HepG2 (cell line): ENCODE measurements around the gene SPATS2. TPM values are rescaled to one million over a fixed set of nuclear protein-coding genes. Genes with fewer than 3 reads are reported as not detected.

Experiments used
- ATAC-seq: fragments of 200-7000 bp; cut with Tn5 transposase; 3 replicates; pipeline ENCODE4 v1.9.1; 2020; ENCODE audit warnings: mild to moderate bottlenecking, moderate library complexity
- BruUV-seq: library from RNA; stranded (reverse); fragments of 400-500 nt; replicated peaks from 2 replicates; lab custom pipeline; 2021; lab: Mats Ljungman, UMichigan
- CTCF ChIA-PET: fragments of 300-600 bp; formaldehyde crosslinking; extraction: SDS; loops from one replicate; lab custom pipeline; 2021; ENCODE audit warnings: low total read pairs, inconsistent platforms, low intra/inter-chr PET ratio; lab: Yijun Ruan, JAX
- POLR2A ChIA-PET: fragments of 350-600 bp; sonication (Branson Sonifier 250); formaldehyde crosslinking; loops from one replicate; lab custom pipeline; 2020; ENCODE audit warnings: antibody characterized with exemption, inconsistent platforms; lab: Yijun Ruan, JAX
- DNase-seq: peaks from one replicate; pipeline ENCODE4 v3.0.0-alpha.2; 2015; ENCODE audit warnings: low spot score
- FAIRE-seq: peaks from 3 replicates; lab custom pipeline; 2011; peaks lifted over from hg19 to GRCh38; lab: Jason Lieb, UNC
- H2AFZ ChIP-seq: one replicate; pipeline ENCODE4 v1.6.1; 2011; ENCODE audit warnings: low read length, inconsistent platforms
- H3K27ac ChIP-seq: fragments of 300-600 bp; 3 replicates; pipeline ENCODE4 v1.8.0; 2011; ENCODE audit warnings: mixed run types, mild to moderate bottlenecking, mixed read lengths, low read length, inconsistent platforms; ENCODE audit not compliant: insufficient read depth; ENCODE audit errors: extremely low read length
- H3K27me3 ChIP-seq, 2 experiments: fragments of 200-600 bp in 1 of 2; 2 replicates in 1 of 2; 3 replicates in 1 of 2; pipeline versions ENCODE4 v1.6.0 to v1.8.0; 2011; ENCODE audit warnings: low read length in 2 of 2, mild to moderate bottlenecking in 2 of 2, moderate library complexity in 2 of 2, inconsistent platforms in 1 of 2; ENCODE audit not compliant: insufficient read depth in 2 of 2, control insufficient read depth in 1 of 2
- H3K36me3 ChIP-seq, 2 experiments: fragments of 200-600 bp in 1 of 2; replicated peaks in 1 of 2; 2 replicates in 1 of 2; 3 replicates in 1 of 2; pipeline versions ENCODE4 v1.5.1 to v1.8.0; 2011; ENCODE audit warnings: low read length in 2 of 2, inconsistent platforms in 1 of 2; ENCODE audit not compliant: insufficient read depth in 2 of 2, control insufficient read depth in 1 of 2
- H3K4me1 ChIP-seq: 2 replicates; pipeline ENCODE4 v1.5.1; 2012; ENCODE audit warnings: low read length, inconsistent platforms; ENCODE audit not compliant: insufficient read depth
- H3K4me2 ChIP-seq: 2 replicates; pipeline ENCODE4 v1.6.0; 2011; ENCODE audit warnings: low read depth, low read length, inconsistent platforms
- H3K4me3 ChIP-seq, 3 experiments: fragments of 200-600 bp in 1 of 3; sonication (generic), shearing (Covaris generic) in 1 of 3; replicated peaks in 1 of 3; 2 replicates each; pipeline ENCODE4 v1.5.1; 2011 to 2016; ENCODE audit warnings: low read length in 3 of 3, inconsistent platforms in 2 of 3, low read depth in 2 of 3, mild to moderate bottlenecking in 2 of 3, control low read depth in 1 of 3, mixed read lengths in 1 of 3; ENCODE audit not compliant: insufficient read depth in 1 of 3
- H3K79me2 ChIP-seq: one replicate; pipeline ENCODE4 v1.6.1; 2011; ENCODE audit warnings: low read length, inconsistent platforms; ENCODE audit not compliant: insufficient read depth
- H3K9ac ChIP-seq: 2 replicates; pipeline ENCODE4 v1.6.0; 2011; ENCODE audit warnings: mild to moderate bottlenecking, low read depth, low read length, inconsistent platforms; ENCODE audit not compliant: insufficient read depth
- H3K9me3 ChIP-seq: 2 replicates; pipeline ENCODE4 v1.5.1; 2012; ENCODE audit warnings: mild to moderate bottlenecking, low read length
- H4K20me1 ChIP-seq: 2 replicates; pipeline ENCODE4 v1.6.0; 2011; ENCODE audit warnings: inconsistent platforms, mild to moderate bottlenecking, low read length, moderate library complexity; ENCODE audit not compliant: insufficient read depth
- DNMT3B ChIP-seq: conservative IDR thresholded peaks from 2 replicates; pipeline ENCODE4 v1.6.1; 2016; ENCODE audit warnings: missing biosample characterization, control low read depth
- HNF1B ChIP-seq: sonication (generic); formaldehyde crosslinking; IDR thresholded peaks from 2 replicates; pipeline ENCODE4 v1.5.1; 2020; ENCODE audit warnings: mild to moderate bottlenecking, moderate library complexity, missing genetic modification reagents
- KAT7 ChIP-seq: IDR thresholded peaks from 2 replicates; pipeline ENCODE4 v1.6.1; 2018; ENCODE audit warnings: borderline replicate concordance, missing compliant biosample characterization
- RARG ChIP-seq: sonication (generic); formaldehyde crosslinking; IDR thresholded peaks from 2 replicates; pipeline ENCODE4 v1.4.0; 2020; ENCODE audit warnings: low read depth, mild to moderate bottlenecking, missing genetic modification reagents
- SKI ChIP-seq: fragments of 450-650 bp; IDR thresholded peaks from one replicate; pipeline ENCODE4 v1.6.1; 2018; ENCODE audit warnings: mild to moderate bottlenecking; ENCODE audit not compliant: partially characterized antibody
- ZFP91 ChIP-seq: sonication (generic); formaldehyde crosslinking; IDR thresholded peaks from 2 replicates; pipeline ENCODE4 v1.9.0; 2022; ENCODE audit warnings: missing genetic modification reagents, mild to moderate bottlenecking, borderline replicate concordance
- ZMYM4 ChIP-seq: sonication (generic); formaldehyde crosslinking; IDR thresholded peaks from 2 replicates; pipeline ENCODE4 v1.8.1; 2023; ENCODE audit warnings: mild to moderate bottlenecking, missing genetic modification reagents
- ZNF160 ChIP-seq: sonication (generic); formaldehyde crosslinking; IDR thresholded peaks from 2 replicates; pipeline ENCODE4 v1.8.0; 2022; ENCODE audit warnings: mild to moderate bottlenecking, inconsistent platforms, missing genetic modification reagents
- ZNF33B ChIP-seq: sonication (generic); formaldehyde crosslinking; IDR thresholded peaks from 2 replicates; pipeline ENCODE4 v1.5.1; 2020; ENCODE audit warnings: mild to moderate bottlenecking, missing genetic modification reagents
- ZNF501 ChIP-seq: sonication (generic); formaldehyde crosslinking; IDR thresholded peaks from 2 replicates; pipeline ENCODE4 v1.5.1; 2020; ENCODE audit warnings: mild to moderate bottlenecking, moderate library complexity, missing genetic modification reagents
- ZNF547 ChIP-seq: sonication (generic); formaldehyde crosslinking; IDR thresholded peaks from 2 replicates; pipeline ENCODE4 v1.5.1; 2020; ENCODE audit warnings: mild to moderate bottlenecking, missing genetic modification reagents
- ZNF770 ChIP-seq: sonication (generic); formaldehyde crosslinking; IDR thresholded peaks from 2 replicates; pipeline ENCODE4 v1.5.0; 2020; ENCODE audit warnings: mild to moderate bottlenecking, missing genetic modification reagents
- ZNF777 ChIP-seq: sonication (generic); formaldehyde crosslinking; IDR thresholded peaks from 2 replicates; pipeline ENCODE4 v1.4.0; 2020; ENCODE audit warnings: missing genetic modification reagents
- WGBS: methylation state at CpG from one replicate; pipeline ENCODE4 v1.1.6; 2017; ENCODE audit warnings: low lambda C conversion rate; 5-methylcytosine and 5-hydroxymethylcytosine counted together
- in situ Hi-C: cut with HindIII; loops from 2 replicates; pipeline ENCODE4 v1.10.0; 2017; ENCODE audit warnings: low pct_unique_long_range_greater_than_20kb; ENCODE audit not compliant: extremely low pct_ligation_motif_present
- intact Hi-C: fragments of 100-400 bp; cut with micrococcal nuclease; formaldehyde crosslinking; loops from one replicate; pipeline ENCODE4 v1.10.0; 2022; ENCODE audit not compliant: unreplicated experiment
- polyA plus RNA-seq, 8 experiments: library from polyadenylated mRNA; depleted of rRNA in 3 of 8; stranded (reverse) in 7 of 8; unstranded in 1 of 8; fragments of >200 nt; fragmentation: Illumina TruSeq in 4 of 8; extraction: Trizol in 4 of 8; gene quantifications; 2 replicates each; pipeline versions ENCODE4 v1.2.1 to v1.2.3, GENCODE V29; 2011 to 2016; ENCODE audit warnings: low read depth in 4 of 8, missing spikeins in 1 of 8, mixed read lengths in 1 of 8; ENCODE audit not compliant: insufficient read depth in 1 of 8
- total RNA-seq, 5 experiments: library from RNA; depleted of rRNA; stranded (reverse); fragments of >200 nt; fragmentation: Illumina TruSeq; extraction: Trizol; gene quantifications; 2 replicates each; pipeline ENCODE4 v1.2.3, GENCODE V29; 2016; ENCODE audit warnings: low read depth in 1 of 5
- TF ChIP-seq, protein P1 (sequence below), 2 experiments: sonication (generic) in 1 of 2; formaldehyde crosslinking in 1 of 2; IDR thresholded peaks; 2 replicates each; pipeline versions ENCODE4 v1.4.0 to v1.6.1; 2018 to 2020; ENCODE audit warnings: missing genetic modification reagents in 2 of 2, borderline replicate concordance in 1 of 2, low read depth in 1 of 2, mild to moderate bottlenecking in 1 of 2, missing biosample characterization in 1 of 2

The SPATS2 gene
- total and polyA plus RNA-seq, 2 of the 13 experiments (the other 11 are each of a cell fraction or from before 2014, with no cell fraction given): 19.3 to 28.1 TPM

GRCh38 chr12:49342066-49342913, 25.0 kb upstream of the SPATS2 start:
- no peaks in the 10 kb centered on the region for H3K79me2 ChIP-seq
- CTCF ChIA-PET: interaction anchor here (0.8 to 3.7 kb wide), 5 partner anchors 10 to 172 kb away, joined by 3 to 56 read pairs (median 4); no protein-coding TSS in a partner anchor
- H3K36me3 ChIP-seq: no peaks in the 10 kb centered on the region
- no peak overlapping the region for H3K27ac ChIP-seq
- in situ Hi-C loops (loop anchor here (10.0 kb wide), 1 partner anchor 57 kb away; no protein-coding TSS in a partner anchor), intact Hi-C loops (loop anchor here (1.0 to 2.0 kb wide), 2 partner anchors 11 to 53 kb away; no protein-coding TSS in a partner anchor)
- no peaks in the 10 kb centered on the region for H3K9me3 ChIP-seq
- peaks cover 20 to 90% of the 10 kb centered on the region in 2 experiments; a peak in 4 of 5 replicates for H3K27me3 ChIP-seq
- ATAC-seq: peak; percentile 72
- peaks cover 51% of the 10 kb centered on the region for H3K4me1 ChIP-seq
- BruUV-seq: no TSS peak
- no peak overlapping the region for H3K9ac ChIP-seq
- DNase-seq: peak; percentile 86
- POLR2A ChIA-PET: interaction anchor here (0.8 to 1.7 kb wide), 5 partner anchors 11 to 399 kb away, joined by 3 to 10 read pairs (median 4); partner anchors contain the start of genes SPATS2, TMBIM6 and TROAP
- 4% methylated on average over 25 of the region's 58 CpGs for WGBS
- H2AFZ ChIP-seq: no peak overlapping the region
- H3K4me2 ChIP-seq: peak overlapping the region; percentile 87
- FAIRE-seq: peak; percentile 72
- peak overlapping the region; percentile 38 to 71 (median 58); a peak in 5 of 6 replicates for H3K4me3 ChIP-seq
- 0 out of 2 replicates have a peak, but pooled peaks cover 6% of the 10 kb centered on the region for H4K20me1 ChIP-seq
- peak; percentile 34; the same call in 1 of the 2 replicates for TF ChIP-seq HNF1B (CRISPR knock-in tag)
- no peak for TF ChIP-seq DNMT3B
- TF ChIP-seq KAT7 (CRISPR knock-in tag): peak; percentile 27; the same call in 1 of the 2 replicates
- peak; percentile 12 for TF ChIP-seq SKI
- TF ChIP-seq ZMYM4 (CRISPR knock-in tag): peak; percentile 79
- TF ChIP-seq ZFP91 (CRISPR knock-in tag): peak; percentile 73; the same call in 1 of the 2 replicates
- TF ChIP-seq ZNF547 (CRISPR knock-in tag): peak; percentile 57; the same call in 1 of the 2 replicates
- no peak for TF ChIP-seq RARG (CRISPR knock-in tag)
- TF ChIP-seq ZNF501 (CRISPR knock-in tag): peak; percentile 66; the same call in 1 of the 2 replicates
- 0 out of 2 replicates have a peak, but pooled peaks have one; percentile 17 for TF ChIP-seq ZNF777 (CRISPR knock-in tag)
- TF ChIP-seq ZNF770 (CRISPR knock-in tag): peak; percentile 79; the same call in 1 of the 2 replicates
- TF ChIP-seq, protein P1, sequence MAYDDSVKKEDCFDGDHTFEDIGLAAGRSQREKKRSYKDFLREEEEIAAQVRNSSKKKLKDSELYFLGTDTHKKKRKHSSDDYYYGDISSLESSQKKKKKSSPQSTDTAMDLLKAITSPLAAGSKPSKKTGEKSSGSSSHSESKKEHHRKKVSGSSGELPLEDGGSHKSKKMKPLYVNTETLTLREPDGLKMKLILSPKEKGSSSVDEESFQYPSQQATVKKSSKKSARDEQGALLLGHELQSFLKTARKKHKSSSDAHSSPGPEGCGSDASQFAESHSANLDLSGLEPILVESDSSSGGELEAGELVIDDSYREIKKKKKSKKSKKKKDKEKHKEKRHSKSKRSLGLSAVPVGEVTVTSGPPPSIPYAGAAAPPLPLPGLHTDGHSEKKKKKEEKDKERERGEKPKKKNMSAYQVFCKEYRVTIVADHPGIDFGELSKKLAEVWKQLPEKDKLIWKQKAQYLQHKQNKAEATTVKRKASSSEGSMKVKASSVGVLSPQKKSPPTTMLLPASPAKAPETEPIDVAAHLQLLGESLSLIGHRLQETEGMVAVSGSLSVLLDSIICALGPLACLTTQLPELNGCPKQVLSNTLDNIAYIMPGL (CRISPR knock-in tag; IDR thresholded peaks at IDR 0.05; ENCODE audit: borderline replicate concordance in 1 of 2, low read depth in 1 of 2): peak; percentile 91 to 92
- TF ChIP-seq ZNF160 (CRISPR knock-in tag): peak; percentile 30; the same call in 1 of the 2 replicates
- TF ChIP-seq ZNF33B (CRISPR knock-in tag): peak; percentile 56; the same call in 1 of the 2 replicates
